ENCODE results near the gene GLCCI1. TPM values are rescaled to one million over a fixed set of nuclear protein-coding genes. Genes with fewer than 3 reads are reported as not detected.
"Not testable (repeated sequence)": the region's sequence is repeated elsewhere in the genome, so short reads cannot be mapped to it uniquely, and the experiment has no call there.

GLCCI1 gene
- total RNA-seq, 4 donors from 2014 or later, result 8.1 to 15.7 (median 11.7) TPM

GRCh38 chr7:8060241-8060640 lies 91.6 kb downstream of the GLCCI1 start:
- TF ChIP-seq CTCF (IDR thresholded peaks at IDR 0.05) (no peak), EP300 (IDR thresholded peaks at IDR 0.05) (no peak), POLR2A (IDR thresholded peaks at IDR 0.05) (no peak)
- H3K27me3 ChIP-seq, result no peaks in the 10 kb centered on the region
- WGBS, 2 donors, result 89 to 95% methylated on average over 3 of the region's 3 CpGs
- H3K36me3 ChIP-seq, result peaks cover 0 to 57% (median 5%) of the 10 kb centered on the region in 3 donors
- no peaks in the 10 kb centered on the region for H3K4me1 ChIP-seq
- no peaks in the 10 kb centered on the region for H3K9me3 ChIP-seq
- no peak overlapping the region for H3K4me3 ChIP-seq
- H3K27ac ChIP-seq, result no peak overlapping the region
- DNase-seq (ENCODE audit: low spot score in 2 of 2), result no peak

GRCh38 chr7:8063300-8063699 lies 94.7 kb downstream of the GLCCI1 start:
- H3K27ac ChIP-seq; H3K27me3 ChIP-seq; DNase-seq (ENCODE audit: low spot score in 2 of 2); H3K4me3 ChIP-seq; H3K4me1 ChIP-seq; H3K9me3 ChIP-seq: not testable (repeated sequence)
- H3K36me3 ChIP-seq, result peaks cover 0 to 36% (median 5%) of the 10 kb centered on the region in 3 donors
- 94 to 96% methylated on average over 5 of the region's 5 CpGs for WGBS, 2 donors

- Histone ChIP-seq H3K4me1 (no peaks in the 10 kb centered on the region), H3K4me3 (no peak overlapping the region), H3K9me3 (no peaks in the 10 kb centered on the region), H3K36me3 (peaks cover 0 to 36% (median 5%) of the 10 kb centered on the region in 3 donors), H3K27me3 (no peaks in the 10 kb centered on the region), H3K27ac (no peak overlapping the region)
- DNase-seq (ENCODE audit: low spot score in 2 of 2), result no peak
- TF ChIP-seq EP300 (IDR thresholded peaks at IDR 0.05), result no peak
- TF ChIP-seq CTCF (IDR thresholded peaks at IDR 0.05), result no peak
- TF ChIP-seq POLR2A (IDR thresholded peaks at IDR 0.05), result no peak
Observed at GRCh38 chr7:8063706-8064297, 95.2 kb downstream of the GLCCI1 start.

GRCh38 chr7:8064828-8065227 lies 96.2 kb downstream of the GLCCI1 start:
- H3K4me3 ChIP-seq, result no peak overlapping the region
- no peak for DNase-seq (ENCODE audit: low spot score in 2 of 2)
- H3K4me1 ChIP-seq, result no peaks in the 10 kb centered on the region
- 96 to 97% methylated on average over 12 of the region's 12 CpGs for WGBS, 2 donors
- H3K36me3 ChIP-seq, result peaks cover 0 to 36% (median 5%) of the 10 kb centered on the region in 3 donors
- no peaks in the 10 kb centered on the region for H3K27me3 ChIP-seq
- no peak for TF ChIP-seq EP300 (IDR thresholded peaks at IDR 0.05)
- TF ChIP-seq POLR2A (IDR thresholded peaks at IDR 0.05), result no peak
- no peak for TF ChIP-seq CTCF (IDR thresholded peaks at IDR 0.05)
- no peak overlapping the region for H3K27ac ChIP-seq
- no peaks in the 10 kb centered on the region for H3K9me3 ChIP-seq

- Histone ChIP-seq H3K4me1 (no peaks in the 10 kb centered on the region), H3K36me3 (peaks cover 0 to 32% (median 5%) of the 10 kb centered on the region in 3 donors), H3K4me3 (no peak overlapping the region), H3K9me3 (no peaks in the 10 kb centered on the region), H3K27me3 (no peaks in the 10 kb centered on the region), H3K27ac (no peak overlapping the region)
- DNase-seq (ENCODE audit: low spot score in 2 of 2), result no peak
- TF ChIP-seq EP300 (IDR thresholded peaks at IDR 0.05), result no peak
- TF ChIP-seq POLR2A (IDR thresholded peaks at IDR 0.05), result no peak
- WGBS, 2 donors, result 73 to 74% methylated on average over 2 of the region's 2 CpGs
Observed at GRCh38 chr7:8065356-8065813, 96.8 kb downstream of the GLCCI1 start.

GRCh38 chr7:8068892-8069686 lies 100.5 kb downstream of the GLCCI1 start:
- Histone ChIP-seq H3K9me3 (no peaks in the 10 kb centered on the region), H3K27me3 (no peaks in the 10 kb centered on the region), H3K36me3 (peaks cover 0 to 18% (median 0%) of the 10 kb centered on the region in 3 donors), H3K27ac (no peak overlapping the region), H3K4me3 (no peak overlapping the region), H3K4me1 (no peaks in the 10 kb centered on the region)
- DNase-seq (ENCODE audit: low spot score in 2 of 2), result no peak
- WGBS, 2 donors, result 72 to 78% methylated on average over 12 of the region's 12 CpGs
- TF ChIP-seq CTCF (IDR thresholded peaks at IDR 0.05) (no peak), EP300 (IDR thresholded peaks at IDR 0.05) (no peak), POLR2A (IDR thresholded peaks at IDR 0.05) (no peak)

Data from tibial nerve (tissue), 4 donors.